OCI-LY7 (cell line): ENCODE data around the gene WDR43. TPM values are rescaled to one million over a fixed set of nuclear protein-coding genes. Genes with fewer than 3 reads are reported as not detected.

Experiments
- BruUV-seq: library from RNA; stranded (reverse); fragments of 400-500 nt; replicated peaks from 2 replicates; lab custom pipeline; 2021; lab: Mats Ljungman, UMichigan
- CTCF ChIA-PET: fragments of 300-600 bp; sonication (Branson Sonifier 250); formaldehyde crosslinking; loops from one replicate; lab custom pipeline; 2022; ENCODE audit warnings: antibody characterized with exemption; ENCODE audit not compliant: unreplicated experiment; lab: Charles Lee
- POLR2A ChIA-PET: fragments of 300-600 bp; sonication (Branson Sonifier 250); formaldehyde crosslinking; loops from one replicate; lab custom pipeline; 2022; ENCODE audit warnings: antibody characterized with exemption; lab: Charles Lee
- DNase-seq: peaks from one replicate; pipeline ENCODE4 v3.0.0-alpha.2; 2015; ENCODE audit warnings: low spot score
- H2AFZ ChIP-seq: fragments of 200-600 bp; sonication (generic), shearing (Covaris generic); 2 replicates; pipeline ENCODE4 v1.6.1; 2014; ENCODE audit warnings: mild to moderate bottlenecking, antibody characterized with exemption, low read length, moderate library complexity
- H3K27ac ChIP-seq: fragments of 200-600 bp; sonication (generic); 2 replicates; pipeline ENCODE4 v1.5.1; 2014; ENCODE audit warnings: mixed run types, low read depth, mild to moderate bottlenecking, moderate library complexity, low read length, inconsistent platforms; ENCODE audit not compliant: poor library complexity, severe bottlenecking
- H3K36me3 ChIP-seq: fragments of 200-600 bp; sonication (generic); 2 replicates; pipeline ENCODE4 v1.6.1; 2014; ENCODE audit warnings: mild to moderate bottlenecking, antibody characterized with exemption, low read length, moderate library complexity, mixed read lengths; ENCODE audit not compliant: insufficient read depth
- H3K4me1 ChIP-seq: fragments of 200-600 bp; sonication (generic); 2 replicates; pipeline ENCODE4 v1.5.1; 2014; ENCODE audit warnings: mild to moderate bottlenecking, low read length; ENCODE audit not compliant: insufficient read depth, poor library complexity, severe bottlenecking
- H3K4me2 ChIP-seq: fragments of 200-600 bp; sonication (generic); 2 replicates; pipeline ENCODE4 v1.6.1; 2014; ENCODE audit warnings: mild to moderate bottlenecking, low read length
- H3K4me3 ChIP-seq: fragments of 200-600 bp; sonication (generic); 2 replicates; pipeline ENCODE4 v1.5.1; 2014; ENCODE audit warnings: mild to moderate bottlenecking, low read depth, low read length; ENCODE audit not compliant: poor library complexity, severe bottlenecking
- H3K79me2 ChIP-seq: fragments of 200-600 bp; sonication (generic); 2 replicates; pipeline ENCODE4 v1.6.1; 2016; ENCODE audit warnings: low read depth, mild to moderate bottlenecking, low read length, moderate library complexity, mixed read lengths; ENCODE audit not compliant: insufficient read depth
- H3K9me2 ChIP-seq: fragments of 200-600 bp; sonication (generic); 2 replicates; pipeline ENCODE4 v1.6.1; 2016; ENCODE audit warnings: mild to moderate bottlenecking, low read length, mixed read lengths; ENCODE audit not compliant: insufficient read depth
- H3K9me3 ChIP-seq: fragments of 200-600 bp; sonication (generic); 2 replicates; pipeline ENCODE4 v1.6.1; 2014; ENCODE audit warnings: mild to moderate bottlenecking, mixed run types, low read length, mixed read lengths
- H4K20me1 ChIP-seq: fragments of 200-600 bp; sonication (generic); 2 replicates; pipeline ENCODE4 v1.6.1; 2014; ENCODE audit warnings: mild to moderate bottlenecking, antibody characterized with exemption, low read length, moderate library complexity, mixed read lengths; ENCODE audit not compliant: insufficient read depth
- EZH2phosphoT487 ChIP-seq: fragments of 200-600 bp; sonication (generic); IDR thresholded peaks from 2 replicates; pipeline ENCODE4 v1.6.1; 2018; ENCODE audit warnings: low read depth, borderline replicate concordance, mild to moderate bottlenecking, mixed run types, antibody characterized with exemption, low read length, moderate library complexity, mixed read lengths
- intact Hi-C: fragments of 100-400 bp; cut with micrococcal nuclease; formaldehyde crosslinking; loops from one replicate; pipeline ENCODE4 v1.10.0; 2022; ENCODE audit not compliant: unreplicated experiment
- total RNA-seq, 2 experiments: library from RNA; depleted of rRNA in 1 of 2; stranded (reverse); fragments of >200 nt in 1 of 2; shearing (Covaris generic) in 1 of 2; gene quantifications; 2 replicates each; pipeline ENCODE4 v1.2.3, GENCODE V29; 2014 to 2022
- TF ChIP-seq, protein P1 (sequence below): fragments of 200-600 bp; sonication (generic); conservative IDR thresholded peaks from 2 replicates; pipeline ENCODE4 v1.5.1; 2014; ENCODE audit warnings: mild to moderate bottlenecking, antibody characterized with exemption, low read length, moderate library complexity, mixed read lengths

WDR43 gene
- total RNA-seq, 2 experiments from 2014 or later, result 78.8 to 111 TPM

DNA sequence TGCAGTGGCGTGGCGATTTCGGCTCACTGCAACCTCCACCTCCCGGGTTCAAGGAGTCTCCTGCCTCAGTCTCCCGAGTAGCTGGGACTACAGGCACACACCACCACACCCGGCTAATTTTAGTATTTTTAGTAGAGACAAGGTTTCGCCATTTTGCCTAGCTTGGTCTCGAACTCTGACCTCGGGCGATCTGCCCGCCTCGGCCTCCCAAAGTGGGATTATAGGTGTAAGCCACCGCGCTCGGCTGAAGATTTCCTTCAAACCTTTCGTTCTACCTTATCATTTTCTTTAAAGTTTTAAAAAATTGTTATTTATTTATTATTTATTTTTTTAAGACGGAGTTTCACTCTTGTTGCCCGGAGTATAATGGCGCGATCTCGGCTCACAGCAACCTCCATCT lies 979 bp upstream of the WDR43 start:
- Histone ChIP-seq H3K4me3 (no peak overlapping the region), H3K4me2 (no peak overlapping the region), H4K20me1 (peaks cover 35% of the 10 kb centered on the region), H3K36me3 (peaks cover 39% of the 10 kb centered on the region), H2AFZ (no peak overlapping the region), H3K27ac (no peak overlapping the region), H3K9me3 (peaks cover 6% of the 10 kb centered on the region; the same call in 1 of the 2 replicates), H3K9me2 (no peaks in the 10 kb centered on the region), H3K79me2 (peaks cover 41% of the 10 kb centered on the region), H3K4me1 (peaks cover 23% of the 10 kb centered on the region)
- ChIA-PET CTCF (no interaction called here), POLR2A (no interaction called here)
- no TSS peak for BruUV-seq
- no peak for DNase-seq
- intact Hi-C loops, result no loop called here
- TF ChIP-seq, protein P1, sequence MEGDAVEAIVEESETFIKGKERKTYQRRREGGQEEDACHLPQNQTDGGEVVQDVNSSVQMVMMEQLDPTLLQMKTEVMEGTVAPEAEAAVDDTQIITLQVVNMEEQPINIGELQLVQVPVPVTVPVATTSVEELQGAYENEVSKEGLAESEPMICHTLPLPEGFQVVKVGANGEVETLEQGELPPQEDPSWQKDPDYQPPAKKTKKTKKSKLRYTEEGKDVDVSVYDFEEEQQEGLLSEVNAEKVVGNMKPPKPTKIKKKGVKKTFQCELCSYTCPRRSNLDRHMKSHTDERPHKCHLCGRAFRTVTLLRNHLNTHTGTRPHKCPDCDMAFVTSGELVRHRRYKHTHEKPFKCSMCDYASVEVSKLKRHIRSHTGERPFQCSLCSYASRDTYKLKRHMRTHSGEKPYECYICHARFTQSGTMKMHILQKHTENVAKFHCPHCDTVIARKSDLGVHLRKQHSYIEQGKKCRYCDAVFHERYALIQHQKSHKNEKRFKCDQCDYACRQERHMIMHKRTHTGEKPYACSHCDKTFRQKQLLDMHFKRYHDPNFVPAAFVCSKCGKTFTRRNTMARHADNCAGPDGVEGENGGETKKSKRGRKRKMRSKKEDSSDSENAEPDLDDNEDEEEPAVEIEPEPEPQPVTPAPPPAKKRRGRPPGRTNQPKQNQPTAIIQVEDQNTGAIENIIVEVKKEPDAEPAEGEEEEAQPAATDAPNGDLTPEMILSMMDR, result no peak
- no peak for TF ChIP-seq EZH2phosphoT487

DNA sequence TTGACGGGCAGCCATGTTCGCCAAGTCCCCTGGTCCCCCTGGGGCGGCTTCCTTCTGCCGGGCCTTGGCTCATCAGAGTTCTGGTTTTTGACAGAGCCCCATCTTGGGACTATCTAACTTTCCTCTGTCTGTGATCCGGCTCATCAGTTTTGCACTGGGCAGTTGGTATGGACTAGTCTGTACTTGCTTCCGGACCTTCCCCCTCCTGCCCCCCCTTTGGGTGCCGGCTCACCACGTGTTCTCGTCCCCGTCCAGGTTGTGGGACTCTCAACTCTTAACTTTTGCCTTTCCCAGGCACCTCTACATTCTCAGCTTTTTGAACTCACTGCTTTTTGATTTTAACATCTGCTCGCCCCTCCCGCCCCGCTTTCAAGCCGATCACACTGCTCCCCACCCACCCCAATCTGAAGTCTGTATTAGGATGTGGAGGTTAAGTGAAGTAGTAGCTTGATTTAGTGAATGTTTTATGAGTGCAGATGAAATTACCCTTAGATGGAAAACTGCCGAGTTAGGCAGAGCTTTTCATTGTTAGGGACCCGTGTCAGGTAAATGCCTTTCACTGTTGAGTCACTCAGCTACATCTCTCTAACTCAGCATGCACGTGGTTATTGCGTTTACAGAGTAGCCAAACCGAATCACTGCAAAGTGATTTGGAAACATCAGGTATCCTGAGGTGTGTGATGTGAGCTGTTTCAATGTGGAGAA lies 874 bp downstream of the WDR43 start:
- peaks cover 59% of the 10 kb centered on the region for H3K79me2 ChIP-seq
- no peaks in the 10 kb centered on the region for H3K9me2 ChIP-seq
- intact Hi-C loops, result loop anchor here (5.0 kb wide), 1 partner anchor 143 kb away; the partner anchor contains the start of gene PPP1CB
- H4K20me1 ChIP-seq, result peaks cover 52% of the 10 kb centered on the region
- H3K9me3 ChIP-seq, result peaks cover 6% of the 10 kb centered on the region; the same call in 1 of the 2 replicates
- peaks cover 40% of the 10 kb centered on the region for H3K4me1 ChIP-seq
- no TSS peak for BruUV-seq
- TF ChIP-seq EZH2phosphoT487, result no peak
- TF ChIP-seq, protein P1, result no peak
- POLR2A ChIA-PET, result interaction anchor here (0.8 to 1.8 kb wide), 6 partner anchors 10 to 471 kb away, joined by 3 to 12 read pairs (median 6); partner anchors contain the start of gene TRMT61B
- CTCF ChIA-PET, result no interaction called here
- H3K4me3 ChIP-seq, result peak overlapping the region; percentile 99
- peak overlapping the region; percentile 59; the same call in 1 of the 2 replicates for H2AFZ ChIP-seq
- H3K4me2 ChIP-seq, result peak overlapping the region; percentile 91
- peaks cover 56% of the 10 kb centered on the region for H3K36me3 ChIP-seq
- peak overlapping the region; percentile 61 for H3K27ac ChIP-seq
- DNase-seq, result peak; percentile 66

DNA sequence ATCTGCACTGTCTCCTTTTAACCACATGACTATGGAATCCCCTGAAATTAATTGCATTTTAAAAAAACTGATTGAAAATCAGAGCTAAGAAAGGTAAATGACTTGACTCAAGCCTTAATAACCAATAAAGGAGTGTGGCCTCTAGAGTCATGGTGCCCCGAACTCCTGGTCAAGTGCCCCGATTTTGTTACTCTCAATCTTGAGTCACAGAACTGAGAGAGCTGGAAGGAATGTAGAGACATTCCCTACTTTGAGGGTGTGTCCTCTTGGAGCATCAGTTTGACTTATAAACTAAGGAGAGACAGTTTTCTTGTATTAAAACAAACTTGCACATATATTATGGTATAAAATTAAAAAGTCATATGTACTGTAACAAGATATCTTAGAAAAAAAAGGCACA lies 2.4 kb downstream of the WDR43 start:
- CTCF ChIA-PET, result no interaction called here
- intact Hi-C loops, result loop anchor here (5.0 kb wide), 1 partner anchor 145 kb away; the partner anchor contains the start of gene PPP1CB
- H3K9me2 ChIP-seq, result no peaks in the 10 kb centered on the region
- H3K9me3 ChIP-seq, result peaks cover 6% of the 10 kb centered on the region; the same call in 1 of the 2 replicates
- H4K20me1 ChIP-seq, result peaks cover 67% of the 10 kb centered on the region
- POLR2A ChIA-PET, result interaction anchor here (0.7 to 1.8 kb wide), 4 partner anchors 8 to 145 kb away, joined by 3 to 12 read pairs (median 4); partner anchors contain the start of genes PPP1CB and TRMT61B
- H2AFZ ChIP-seq, result no peak overlapping the region
- DNase-seq, result no peak
- peak overlapping the region; percentile 99 for H3K4me3 ChIP-seq
- peak overlapping the region; percentile 91 for H3K4me2 ChIP-seq
- H3K79me2 ChIP-seq, result peaks cover 75% of the 10 kb centered on the region
- no TSS peak for BruUV-seq
- peaks cover 72% of the 10 kb centered on the region for H3K36me3 ChIP-seq
- H3K27ac ChIP-seq, result no peak overlapping the region
- no peak for TF ChIP-seq EZH2phosphoT487
- TF ChIP-seq, protein P1, result no peak
- H3K4me1 ChIP-seq, result peaks cover 40% of the 10 kb centered on the region
